ENCODE data around the gene IL17REL.
"Not testable (repeated sequence)": the region's sequence is repeated elsewhere in the genome, so short reads cannot be mapped to it uniquely, and the experiment has no call there.

IL17REL gene

GRCh38 chr22:49993649-49994360, 18.8 kb downstream of the IL17REL start:
- H3K4me1 ChIP-seq (ENCODE audit: control insufficient read depth, insufficient read depth, low read length), result no peaks in the 10 kb centered on the region
- no peak overlapping the region for H3K27ac ChIP-seq (ENCODE audit: low read depth, low read length)
- no peaks in the 10 kb centered on the region for H3K36me3 ChIP-seq (ENCODE audit: control insufficient read depth, insufficient read depth, low read length)
- H3K9me3 ChIP-seq (ENCODE audit: control insufficient read depth, insufficient read depth, low read depth, low read length), result peaks cover 18% of the 10 kb centered on the region
- no peak overlapping the region for H3K4me3 ChIP-seq (ENCODE audit: low read depth, low read length)
- H3K9ac ChIP-seq (ENCODE audit: low read length), result no peak overlapping the region
- H3K27me3 ChIP-seq (ENCODE audit: control insufficient read depth, insufficient read depth, low read length), result no peaks in the 10 kb centered on the region

GRCh38 chr22:49992921-49993648, 19.5 kb downstream of the IL17REL start:
- H3K4me1 ChIP-seq (ENCODE audit: control insufficient read depth, insufficient read depth, low read length), result no peaks in the 10 kb centered on the region
- no peak overlapping the region for H3K4me3 ChIP-seq (ENCODE audit: low read depth, low read length)
- no peak overlapping the region for H3K9ac ChIP-seq (ENCODE audit: low read length)
- H3K27me3 ChIP-seq (ENCODE audit: control insufficient read depth, insufficient read depth, low read length), result no peaks in the 10 kb centered on the region
- H3K9me3 ChIP-seq (ENCODE audit: control insufficient read depth, insufficient read depth, low read depth, low read length), result peaks cover 23% of the 10 kb centered on the region
- no peak overlapping the region for H3K27ac ChIP-seq (ENCODE audit: low read depth, low read length)
- H3K36me3 ChIP-seq (ENCODE audit: control insufficient read depth, insufficient read depth, low read length), result no peaks in the 10 kb centered on the region

- H3K9ac ChIP-seq (ENCODE audit: low read length), result no peak overlapping the region
- no peaks in the 10 kb centered on the region for H3K27me3 ChIP-seq (ENCODE audit: control insufficient read depth, insufficient read depth, low read length)
- H3K4me3 ChIP-seq (ENCODE audit: low read depth, low read length), result no peak overlapping the region
- peaks cover 23% of the 10 kb centered on the region for H3K9me3 ChIP-seq (ENCODE audit: control insufficient read depth, insufficient read depth, low read depth, low read length)
- no peaks in the 10 kb centered on the region for H3K36me3 ChIP-seq (ENCODE audit: control insufficient read depth, insufficient read depth, low read length)
- H3K4me1 ChIP-seq (ENCODE audit: control insufficient read depth, insufficient read depth, low read length), result no peaks in the 10 kb centered on the region
- no peak overlapping the region for H3K27ac ChIP-seq (ENCODE audit: low read depth, low read length)
These were observed 20.5 kb downstream of the IL17REL start for GRCh38 chr22:49991907-49992533.

- Histone ChIP-seq H3K4me1 (ENCODE audit: control insufficient read depth, insufficient read depth, low read length) (no peaks in the 10 kb centered on the region), H3K27ac (ENCODE audit: low read depth, low read length) (no peak overlapping the region), H3K9ac (ENCODE audit: low read length) (no peak overlapping the region), H3K27me3 (ENCODE audit: control insufficient read depth, insufficient read depth, low read length) (peaks cover 1% of the 10 kb centered on the region; the same call in 1 of the 2 replicates), H3K4me3 (ENCODE audit: low read depth, low read length) (no peak overlapping the region), H3K36me3 (ENCODE audit: control insufficient read depth, insufficient read depth, low read length) (no peaks in the 10 kb centered on the region), H3K9me3 (ENCODE audit: control insufficient read depth, insufficient read depth, low read depth, low read length) (peaks cover 25% of the 10 kb centered on the region)
These were observed 21.4 kb downstream of the IL17REL start for GRCh38 chr22:49991167-49991566.

GRCh38 chr22:49989826-49990225, 22.7 kb downstream of the IL17REL start:
- not testable (repeated sequence) for H3K36me3 ChIP-seq (ENCODE audit: control insufficient read depth, insufficient read depth, low read length); H3K27ac ChIP-seq (ENCODE audit: low read depth, low read length); H3K4me1 ChIP-seq (ENCODE audit: control insufficient read depth, insufficient read depth, low read length); H3K4me3 ChIP-seq (ENCODE audit: low read depth, low read length); H3K9ac ChIP-seq (ENCODE audit: low read length)
- H3K9me3 ChIP-seq (ENCODE audit: control insufficient read depth, insufficient read depth, low read depth, low read length), result peaks cover 26% of the 10 kb centered on the region
- peaks cover 11% of the 10 kb centered on the region; the same call in 1 of the 2 replicates for H3K27me3 ChIP-seq (ENCODE audit: control insufficient read depth, insufficient read depth, low read length)

GRCh38 chr22:49986325-49986724, 26.2 kb downstream of the IL17REL start:
- peaks cover 21% of the 10 kb centered on the region for H3K9me3 ChIP-seq (ENCODE audit: control insufficient read depth, insufficient read depth, low read depth, low read length)
- no peak overlapping the region for H3K4me3 ChIP-seq (ENCODE audit: low read depth, low read length)
- 0 out of 2 replicates have a peak, but pooled peaks cover 3% of the 10 kb centered on the region for H3K4me1 ChIP-seq (ENCODE audit: control insufficient read depth, insufficient read depth, low read length)
- no peaks in the 10 kb centered on the region for H3K36me3 ChIP-seq (ENCODE audit: control insufficient read depth, insufficient read depth, low read length)
- peaks cover 34% of the 10 kb centered on the region for H3K27me3 ChIP-seq (ENCODE audit: control insufficient read depth, insufficient read depth, low read length)
- no peak overlapping the region for H3K27ac ChIP-seq (ENCODE audit: low read depth, low read length)
- H3K9ac ChIP-seq (ENCODE audit: low read length), result no peak overlapping the region

- H3K4me1 ChIP-seq (ENCODE audit: control insufficient read depth, insufficient read depth, low read length), result 0 out of 2 replicates have a peak, but pooled peaks cover 3% of the 10 kb centered on the region
- H3K36me3 ChIP-seq (ENCODE audit: control insufficient read depth, insufficient read depth, low read length), result no peaks in the 10 kb centered on the region
- H3K9ac ChIP-seq (ENCODE audit: low read length), result no peak overlapping the region
- H3K27me3 ChIP-seq (ENCODE audit: control insufficient read depth, insufficient read depth, low read length), result peaks cover 34% of the 10 kb centered on the region
- H3K4me3 ChIP-seq (ENCODE audit: low read depth, low read length), result peak overlapping the region; percentile 49
- peaks cover 5% of the 10 kb centered on the region for H3K9me3 ChIP-seq (ENCODE audit: control insufficient read depth, insufficient read depth, low read depth, low read length)
- no peak overlapping the region for H3K27ac ChIP-seq (ENCODE audit: low read depth, low read length)
These were observed 29.2 kb downstream of the IL17REL start for GRCh38 chr22:49983148-49984042.

- H3K9ac ChIP-seq (ENCODE audit: low read length); H3K4me3 ChIP-seq (ENCODE audit: low read depth, low read length); H3K9me3 ChIP-seq (ENCODE audit: control insufficient read depth, insufficient read depth, low read depth, low read length); H3K27ac ChIP-seq (ENCODE audit: low read depth, low read length); H3K36me3 ChIP-seq (ENCODE audit: control insufficient read depth, insufficient read depth, low read length); H3K4me1 ChIP-seq (ENCODE audit: control insufficient read depth, insufficient read depth, low read length): not testable (repeated sequence)
- H3K27me3 ChIP-seq (ENCODE audit: control insufficient read depth, insufficient read depth, low read length), result peaks cover 34% of the 10 kb centered on the region
These were observed 30.8 kb downstream of the IL17REL start for GRCh38 chr22:49981799-49982198.

GRCh38 chr22:49979587-49980264, 32.8 kb downstream of the IL17REL start:
- no peak overlapping the region for H3K9ac ChIP-seq (ENCODE audit: low read length)
- H3K4me1 ChIP-seq (ENCODE audit: control insufficient read depth, insufficient read depth, low read length), result 0 out of 2 replicates have a peak, but pooled peaks cover 3% of the 10 kb centered on the region
- no peaks in the 10 kb centered on the region for H3K36me3 ChIP-seq (ENCODE audit: control insufficient read depth, insufficient read depth, low read length)
- no peaks in the 10 kb centered on the region; the same call in 1 of the 2 replicates for H3K9me3 ChIP-seq (ENCODE audit: control insufficient read depth, insufficient read depth, low read depth, low read length)
- H3K27ac ChIP-seq (ENCODE audit: low read depth, low read length), result no peak overlapping the region
- H3K4me3 ChIP-seq (ENCODE audit: low read depth, low read length), result no peak overlapping the region
- H3K27me3 ChIP-seq (ENCODE audit: control insufficient read depth, insufficient read depth, low read length), result peaks cover 22% of the 10 kb centered on the region

GRCh38 chr22:49977578-49977977, 35.0 kb downstream of the IL17REL start:
- H3K4me3 ChIP-seq (ENCODE audit: low read depth, low read length), result no peak overlapping the region
- H3K9me3 ChIP-seq (ENCODE audit: control insufficient read depth, insufficient read depth, low read depth, low read length), result no peaks in the 10 kb centered on the region; the same call in 1 of the 2 replicates
- H3K9ac ChIP-seq (ENCODE audit: low read length), result no peak overlapping the region
- no peak overlapping the region for H3K27ac ChIP-seq (ENCODE audit: low read depth, low read length)
- peaks cover 8% of the 10 kb centered on the region for H3K27me3 ChIP-seq (ENCODE audit: control insufficient read depth, insufficient read depth, low read length)
- no peaks in the 10 kb centered on the region for H3K36me3 ChIP-seq (ENCODE audit: control insufficient read depth, insufficient read depth, low read length)
- no peaks in the 10 kb centered on the region for H3K4me1 ChIP-seq (ENCODE audit: control insufficient read depth, insufficient read depth, low read length)

Data from HUES6 (cell line).